HG03108 (cell line): ENCODE data around the gene RAB40C.

ENCODE experiments used
- ATAC-seq: cut with Tn5 transposase; IDR thresholded peaks from one replicate; pipeline ENCODE4 v1.9.1; 2021; ENCODE audit warnings: moderate library complexity; ENCODE audit not compliant: unreplicated experiment

RAB40C gene

DNA sequence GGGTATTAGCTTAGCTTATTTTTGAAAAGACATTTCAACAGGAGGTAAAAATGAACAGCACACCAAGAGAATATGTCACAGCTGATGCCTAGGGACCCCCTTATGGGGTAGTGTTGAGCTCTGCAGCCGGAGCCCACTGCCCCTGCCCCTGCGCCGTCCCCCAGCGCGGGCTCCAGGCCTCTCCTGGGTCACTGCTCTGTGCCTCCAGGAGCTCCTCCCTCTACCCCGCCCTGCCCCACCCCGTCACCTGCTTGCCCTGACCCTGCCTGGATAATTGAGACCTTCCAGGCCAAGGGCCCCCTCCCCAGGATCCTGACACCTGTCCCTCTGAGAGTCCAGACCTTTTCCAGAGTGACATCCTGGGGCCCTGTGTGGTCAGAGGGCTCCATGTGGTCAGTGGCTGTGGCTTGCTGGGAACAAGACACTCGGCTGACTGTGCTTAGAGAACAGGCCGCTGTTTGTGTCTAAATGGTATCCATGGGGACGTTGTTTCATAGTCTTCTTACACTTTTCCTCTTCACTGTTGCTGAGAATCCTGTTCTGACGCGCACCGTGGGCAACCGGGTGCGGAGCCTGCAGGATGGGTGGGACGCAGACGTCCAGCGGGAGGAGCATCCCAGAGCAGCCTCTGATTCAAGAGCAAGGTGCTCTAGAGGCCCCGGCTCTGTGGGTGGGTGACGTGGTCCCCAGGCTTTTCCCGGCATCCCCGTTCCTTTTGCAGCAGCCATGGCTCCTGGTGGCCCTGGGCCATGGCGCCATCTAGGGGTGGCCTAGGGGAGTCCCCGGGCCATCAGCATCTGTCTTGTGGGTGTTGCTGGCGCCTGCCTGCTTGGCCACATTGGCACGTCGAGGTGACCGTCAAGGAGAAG lies 20.9 kb downstream of the RAB40C start:
- no peak for ATAC-seq

DNA sequence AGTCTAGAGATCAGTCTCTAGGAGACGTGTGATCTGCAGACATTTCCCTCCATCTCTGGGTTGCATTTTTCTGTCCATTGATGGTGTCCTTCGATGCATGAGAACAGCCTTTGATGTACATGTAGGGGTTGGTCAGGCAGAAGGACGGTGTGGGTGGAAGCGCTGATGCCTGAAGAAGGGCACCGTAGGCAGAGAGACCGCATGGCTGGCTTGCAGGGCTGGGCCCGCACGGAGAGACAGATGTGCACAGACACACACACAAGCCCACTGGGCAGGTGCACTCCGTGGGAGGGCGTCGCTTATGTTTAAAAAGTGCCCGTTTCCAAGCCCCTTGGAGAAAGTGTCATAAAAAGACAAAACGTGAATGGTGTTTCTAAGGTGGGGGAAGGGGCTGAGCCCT lies 25.3 kb downstream of the RAB40C start:
- ATAC-seq = no peak

DNA sequence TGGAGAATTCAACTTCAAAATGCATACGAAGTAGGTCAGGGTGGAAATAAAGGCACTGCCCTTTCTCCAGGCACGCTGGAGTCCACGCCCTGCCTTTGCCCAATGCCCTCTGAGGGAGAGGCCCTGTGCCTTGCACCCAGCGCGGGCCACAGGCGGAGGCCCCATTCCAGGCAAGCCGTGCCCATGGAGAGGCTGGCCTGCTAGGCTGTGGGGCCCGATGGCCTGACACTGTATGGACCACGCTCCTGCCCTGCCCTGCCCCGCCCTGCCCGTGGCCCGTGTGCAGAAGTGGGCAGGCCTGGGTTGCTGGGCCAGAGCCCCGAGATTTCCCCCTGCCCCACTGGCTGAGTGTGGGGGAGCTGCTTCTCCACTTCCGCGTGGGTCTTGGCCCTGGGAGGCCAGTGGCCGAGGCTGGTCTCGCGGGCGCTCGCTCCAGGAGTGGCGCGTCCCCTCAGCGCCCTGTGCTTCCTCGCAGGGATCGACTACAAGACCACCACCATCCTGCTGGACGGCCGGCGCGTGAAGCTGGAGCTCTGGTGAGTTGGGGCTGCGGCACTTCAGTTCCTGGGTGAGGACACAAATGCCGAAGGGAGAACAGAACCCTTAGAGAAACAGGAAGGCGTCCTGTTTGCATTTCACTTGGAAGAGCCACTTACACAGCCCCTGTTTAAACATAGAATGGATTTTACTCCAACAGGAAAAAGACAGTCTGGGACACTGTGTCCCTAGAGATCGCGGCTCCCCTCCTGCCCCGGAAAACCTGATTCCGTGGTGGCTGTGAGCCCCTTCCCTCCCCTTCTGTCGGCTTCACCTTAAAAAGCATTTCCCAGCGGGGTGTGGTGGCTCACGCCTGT lies 27.1 kb downstream of the RAB40C start:
- no peak for ATAC-seq

DNA sequence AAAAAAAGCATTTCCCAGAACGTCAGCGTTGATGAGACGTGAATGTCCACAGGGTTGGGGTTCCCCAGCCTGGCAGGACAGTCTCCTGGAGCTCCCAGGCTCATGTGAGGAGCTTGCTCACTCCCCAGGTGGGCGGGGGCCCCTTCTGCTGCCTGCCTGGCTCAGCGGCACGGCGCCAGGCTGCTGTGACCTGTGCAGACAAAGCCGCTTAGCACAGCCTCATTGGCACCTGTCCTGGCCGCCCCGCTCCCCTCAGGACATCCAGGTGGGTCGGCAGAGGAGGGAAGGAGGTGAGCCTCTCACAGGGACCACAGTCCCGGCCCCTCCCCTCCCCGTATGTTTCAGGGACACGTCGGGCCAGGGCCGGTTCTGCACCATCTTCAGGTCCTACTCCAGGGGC lies 28.0 kb downstream of the RAB40C start:
- ATAC-seq = no peak

DNA sequence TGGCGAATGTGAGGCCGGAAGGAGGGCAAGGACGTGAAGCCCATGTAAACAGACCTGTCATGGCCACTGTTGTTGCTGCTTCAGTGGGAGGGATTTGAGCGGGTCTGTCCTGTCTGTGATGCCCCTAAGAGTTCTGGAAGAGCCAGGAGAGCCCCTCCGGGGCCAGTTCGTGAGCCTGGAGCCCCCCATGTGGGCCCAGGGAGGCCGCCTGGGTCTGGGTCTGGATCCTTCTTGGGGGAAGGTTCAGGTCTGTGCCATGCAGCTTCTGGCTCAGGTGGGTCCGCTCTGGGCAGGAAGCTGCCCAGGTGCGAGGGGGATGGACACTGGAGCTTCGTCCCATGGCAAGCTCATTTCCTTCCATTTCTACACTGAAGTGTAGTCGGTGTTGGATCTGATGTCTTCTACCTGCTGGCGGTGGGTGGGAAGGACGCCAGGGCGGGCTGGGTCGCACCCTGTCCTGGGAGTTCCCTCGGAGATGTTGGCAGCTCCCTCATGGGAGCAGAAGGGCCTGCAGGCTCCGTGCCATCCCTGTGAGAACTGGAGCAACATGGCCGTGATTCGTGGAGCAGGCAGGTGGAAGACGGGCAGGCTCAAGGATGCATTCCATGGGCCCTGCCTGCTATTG lies 29.7 kb downstream of the RAB40C start:
- no peak for ATAC-seq

DNA sequence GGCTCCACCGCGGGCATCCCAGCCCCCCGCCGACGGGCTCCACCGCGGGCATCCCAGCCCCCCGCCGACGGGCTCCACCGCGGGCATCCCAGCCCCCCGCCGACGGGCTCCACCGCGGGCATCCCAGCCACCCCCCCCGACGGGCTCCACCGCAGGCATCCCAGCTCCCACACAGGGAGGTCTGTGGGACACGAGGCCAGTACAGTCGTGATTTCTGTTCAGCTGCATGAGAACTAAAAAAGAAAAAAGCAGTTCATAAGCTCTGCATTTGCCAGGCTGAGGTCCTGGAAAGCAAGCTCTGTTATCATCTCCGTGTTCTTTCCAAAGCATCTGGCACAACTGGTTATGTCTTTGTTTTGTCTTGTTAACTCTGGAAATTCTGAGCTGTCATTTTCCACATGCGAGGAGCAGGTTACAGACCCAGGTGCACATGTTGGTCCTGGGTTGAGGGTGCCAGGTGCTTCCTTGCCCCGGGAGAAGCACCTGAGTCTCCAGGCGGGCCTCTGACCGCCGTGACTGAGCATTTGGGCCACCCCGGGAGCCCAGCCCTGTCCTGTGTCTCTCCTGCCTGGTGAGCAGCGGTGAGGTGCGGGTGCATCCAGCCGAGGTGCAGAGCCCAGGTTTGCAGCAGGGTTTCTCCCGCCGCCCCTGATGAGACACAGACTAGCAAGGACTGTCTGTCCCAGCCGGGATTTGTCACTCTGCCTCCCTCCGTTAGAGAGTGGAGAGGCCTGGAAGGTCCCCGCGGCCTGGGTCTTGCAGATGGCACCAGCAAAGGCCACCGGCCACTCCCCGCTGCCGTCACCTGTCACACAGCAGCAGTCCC lies 31.0 kb downstream of the RAB40C start:
- ATAC-seq = no peak

DNA sequence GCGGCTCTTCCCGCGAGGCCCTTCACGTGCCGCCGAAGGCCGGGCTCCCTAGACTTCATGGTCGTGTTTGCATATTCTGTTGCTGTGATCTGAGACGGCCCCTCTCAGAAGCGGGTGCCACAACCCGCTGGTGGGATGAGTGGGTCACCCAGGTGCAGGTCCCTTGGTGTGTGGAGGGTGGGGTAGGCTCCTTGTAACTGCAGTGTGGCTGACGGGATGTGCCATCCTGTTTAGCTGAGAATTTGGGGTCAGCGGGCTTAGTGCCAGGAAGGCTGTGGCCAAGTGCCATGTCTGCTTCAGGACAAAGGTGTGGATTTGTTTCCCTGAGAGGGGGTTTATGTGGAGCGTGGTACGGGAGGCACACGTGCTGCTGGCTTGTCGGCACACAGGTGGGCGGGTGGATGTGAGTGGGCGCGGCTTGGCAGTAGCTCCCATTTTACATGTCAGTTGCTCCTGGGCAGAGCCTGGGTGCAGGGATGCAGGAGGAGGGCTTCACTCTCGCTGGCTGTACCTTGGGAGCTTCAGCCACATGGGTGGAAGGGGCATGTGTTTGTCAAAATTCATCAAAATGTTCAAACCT lies 31.8 kb downstream of the RAB40C start:
- ATAC-seq = no peak

DNA sequence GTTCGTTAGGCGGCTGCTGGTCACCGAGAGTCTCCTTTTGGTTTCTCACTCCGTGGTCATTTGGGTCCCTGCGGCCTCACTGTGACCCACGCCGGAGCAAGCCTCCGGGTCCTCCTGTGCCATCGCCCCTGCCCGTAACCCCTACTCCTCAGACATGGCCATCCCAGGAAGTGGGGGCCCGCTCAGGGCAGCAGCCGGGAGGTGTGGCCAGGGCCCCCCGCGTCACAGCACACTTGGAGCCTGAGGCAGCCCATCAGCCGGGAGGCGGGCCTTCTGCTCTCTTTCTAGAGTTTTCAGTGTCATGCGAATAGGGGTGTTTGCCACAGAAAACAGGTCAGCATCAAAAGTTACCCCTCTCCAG lies 33.0 kb downstream of the RAB40C start:
- no peak for ATAC-seq

DNA sequence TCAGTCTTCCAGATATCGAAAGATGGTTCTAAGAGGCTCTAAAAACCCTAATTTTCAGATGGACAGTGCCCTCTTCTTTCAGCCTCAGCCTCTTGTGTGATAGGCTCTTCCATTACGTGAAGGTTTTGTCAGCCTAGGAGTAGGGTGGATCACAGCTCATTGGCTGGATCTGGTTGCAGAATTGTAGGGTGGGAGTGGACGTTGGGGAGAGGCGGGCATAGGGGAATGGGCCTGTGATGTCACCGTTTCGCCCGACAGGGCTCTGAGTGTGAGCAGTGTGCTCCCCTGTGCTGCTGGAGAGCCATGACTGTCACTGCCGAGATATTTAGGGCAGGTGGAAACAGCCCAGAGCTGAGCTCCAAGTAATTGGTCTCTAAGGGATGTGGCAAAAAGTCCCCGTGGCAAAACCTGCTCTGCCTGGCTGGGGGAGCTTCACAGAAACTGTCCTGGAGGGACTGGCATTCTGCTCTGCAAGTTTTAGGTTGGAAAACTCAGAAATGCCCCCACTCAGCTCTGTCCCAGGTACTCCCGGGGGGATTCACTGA lies 34.7 kb downstream of the RAB40C start:
- ATAC-seq = no peak

DNA sequence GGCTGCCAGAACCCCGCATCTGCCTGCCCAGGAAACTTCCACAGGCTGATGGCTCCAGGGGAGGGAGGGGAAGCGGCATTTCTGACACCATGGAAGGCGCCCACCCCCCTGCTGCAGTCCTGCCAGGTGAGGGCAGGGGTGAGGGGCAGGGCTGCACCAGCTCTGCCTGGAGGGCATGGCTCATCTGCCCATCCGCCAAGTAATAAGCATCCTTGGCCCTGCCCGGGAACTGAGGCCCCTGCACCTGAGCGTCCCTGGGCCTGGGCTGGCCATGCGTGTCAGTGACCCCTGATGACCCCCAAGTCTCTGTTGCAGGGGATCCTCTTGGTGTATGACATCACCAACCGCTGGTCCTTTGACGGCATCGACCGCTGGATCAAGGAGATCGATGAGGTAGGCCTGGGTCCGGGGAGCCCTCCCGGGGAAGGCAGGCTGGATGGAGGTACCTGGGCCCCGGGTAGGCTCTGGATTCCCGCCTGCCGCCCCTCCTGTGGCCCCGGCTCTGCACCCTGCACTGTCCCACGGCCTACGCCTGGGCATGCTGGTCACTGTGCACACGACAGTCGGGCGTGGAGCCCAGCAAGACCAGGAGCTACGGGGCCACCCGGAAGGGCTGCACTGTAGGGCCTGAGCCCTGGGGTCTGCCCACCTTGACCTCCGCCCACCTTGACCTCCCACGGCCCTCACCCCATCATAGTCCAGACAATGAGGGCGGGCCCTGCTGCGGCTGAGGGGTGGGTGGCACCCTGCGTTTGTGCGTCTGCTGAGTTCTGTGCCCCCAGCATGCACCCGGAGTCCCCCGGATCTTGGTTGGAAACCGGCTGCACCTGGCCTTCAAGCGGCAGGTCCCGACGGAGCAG lies 35.5 kb downstream of the RAB40C start:
- no peak for ATAC-seq

DNA sequence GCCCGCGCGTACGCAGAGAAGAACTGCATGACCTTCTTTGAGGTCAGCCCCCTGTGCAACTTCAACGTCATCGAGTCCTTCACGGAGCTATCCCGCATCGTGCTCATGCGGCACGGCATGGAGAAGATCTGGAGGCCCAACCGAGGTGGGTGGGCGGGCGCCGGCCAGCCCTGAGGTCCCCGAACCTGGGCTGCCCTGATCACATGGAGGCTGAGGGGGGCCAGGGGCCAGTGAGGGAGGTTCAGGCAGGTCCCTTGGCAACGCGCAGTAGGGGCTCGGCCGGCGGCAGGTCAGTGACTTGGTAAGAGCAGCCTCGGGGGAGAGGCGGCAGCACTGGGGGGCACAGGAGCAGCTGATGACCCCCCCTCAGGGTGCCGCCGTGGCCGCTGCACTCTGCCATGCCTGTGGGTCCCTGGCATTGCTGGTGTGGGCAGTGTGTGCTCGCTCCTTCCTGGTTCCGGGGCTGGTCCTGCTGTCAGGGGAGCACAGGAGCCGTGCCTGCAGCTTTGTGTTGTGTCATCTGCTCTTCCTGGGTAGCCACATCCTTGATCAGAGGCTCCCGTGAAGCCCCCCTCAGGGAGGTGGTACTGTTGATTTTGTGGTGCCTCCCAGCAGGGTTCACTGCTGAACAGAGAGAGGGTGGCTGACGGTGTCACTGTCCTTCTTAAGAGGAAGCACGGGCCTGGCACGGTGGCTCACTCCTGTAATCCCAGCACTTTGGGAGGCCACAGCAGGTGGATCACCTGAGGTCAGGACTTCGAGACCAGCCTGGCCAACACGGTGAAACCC lies 36.3 kb downstream of the RAB40C start:
- no peak for ATAC-seq

DNA sequence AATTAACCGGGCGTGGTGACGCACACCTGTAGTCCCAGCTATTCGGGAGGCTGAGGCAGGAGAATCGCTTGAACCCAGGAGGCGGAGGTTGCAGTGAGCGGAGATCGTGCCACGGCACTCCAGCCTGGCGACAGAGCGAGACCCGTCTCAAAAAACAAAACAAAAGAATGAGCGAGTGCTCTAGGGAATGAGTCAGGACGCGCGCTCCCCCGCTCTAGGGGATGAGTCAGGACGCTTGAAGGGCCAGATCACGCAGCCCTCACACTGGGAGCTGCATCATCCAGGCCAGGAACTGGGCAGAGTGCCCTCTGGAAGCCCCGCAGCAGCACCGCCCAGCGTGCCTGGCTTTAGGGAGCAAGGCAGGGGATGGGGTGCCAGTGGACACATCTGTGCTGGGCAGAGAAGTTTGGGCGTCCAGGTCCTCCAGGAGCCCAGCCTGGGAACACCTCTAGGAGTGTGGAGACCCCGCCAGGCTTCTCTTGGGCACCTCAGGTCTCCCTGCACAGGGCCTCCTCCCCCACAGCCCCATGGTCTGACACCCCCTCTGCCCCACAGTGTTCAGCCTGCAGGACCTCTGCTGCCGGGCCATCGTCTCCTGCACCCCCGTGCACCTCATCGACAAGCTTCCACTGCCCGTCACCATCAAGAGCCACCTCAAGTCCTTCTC lies 37.1 kb downstream of the RAB40C start:
- ATAC-seq = no peak

DNA sequence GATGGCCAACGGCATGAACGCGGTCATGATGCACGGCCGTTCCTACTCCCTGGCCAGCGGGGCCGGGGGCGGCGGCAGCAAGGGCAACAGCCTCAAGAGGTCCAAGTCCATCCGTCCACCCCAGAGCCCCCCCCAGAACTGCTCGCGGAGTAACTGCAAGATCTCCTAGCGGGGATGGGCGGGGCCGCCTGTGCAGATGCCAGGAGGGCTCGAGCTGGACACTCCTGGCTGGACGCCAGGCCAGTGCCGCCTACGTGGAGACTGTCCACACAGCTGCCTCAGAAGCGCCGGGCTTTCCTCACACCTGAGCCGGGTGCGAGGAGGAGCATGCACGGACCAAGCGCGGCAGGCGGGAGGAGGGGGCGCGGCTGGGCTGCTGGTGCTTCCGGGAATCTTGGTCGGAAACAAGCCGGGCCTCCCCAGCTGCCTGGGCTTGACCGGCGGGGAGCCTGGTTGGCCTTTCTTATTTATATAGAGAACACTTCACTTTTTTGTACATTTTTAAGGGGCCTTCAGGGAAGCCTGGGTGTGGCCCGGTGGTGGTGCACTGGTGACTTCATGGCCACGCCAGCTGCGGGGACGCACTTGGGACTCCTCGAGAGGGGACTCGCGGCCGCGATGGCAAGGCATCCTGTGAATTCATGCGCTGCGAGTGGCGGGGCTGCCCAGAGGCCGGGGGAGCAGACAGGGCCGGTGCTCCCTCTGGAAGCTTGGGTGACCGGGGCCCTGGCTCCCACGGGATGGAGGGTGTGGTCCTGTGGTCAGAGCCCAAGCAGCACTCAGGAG lies 37.8 kb downstream of the RAB40C start:
- no peak for ATAC-seq

DNA sequence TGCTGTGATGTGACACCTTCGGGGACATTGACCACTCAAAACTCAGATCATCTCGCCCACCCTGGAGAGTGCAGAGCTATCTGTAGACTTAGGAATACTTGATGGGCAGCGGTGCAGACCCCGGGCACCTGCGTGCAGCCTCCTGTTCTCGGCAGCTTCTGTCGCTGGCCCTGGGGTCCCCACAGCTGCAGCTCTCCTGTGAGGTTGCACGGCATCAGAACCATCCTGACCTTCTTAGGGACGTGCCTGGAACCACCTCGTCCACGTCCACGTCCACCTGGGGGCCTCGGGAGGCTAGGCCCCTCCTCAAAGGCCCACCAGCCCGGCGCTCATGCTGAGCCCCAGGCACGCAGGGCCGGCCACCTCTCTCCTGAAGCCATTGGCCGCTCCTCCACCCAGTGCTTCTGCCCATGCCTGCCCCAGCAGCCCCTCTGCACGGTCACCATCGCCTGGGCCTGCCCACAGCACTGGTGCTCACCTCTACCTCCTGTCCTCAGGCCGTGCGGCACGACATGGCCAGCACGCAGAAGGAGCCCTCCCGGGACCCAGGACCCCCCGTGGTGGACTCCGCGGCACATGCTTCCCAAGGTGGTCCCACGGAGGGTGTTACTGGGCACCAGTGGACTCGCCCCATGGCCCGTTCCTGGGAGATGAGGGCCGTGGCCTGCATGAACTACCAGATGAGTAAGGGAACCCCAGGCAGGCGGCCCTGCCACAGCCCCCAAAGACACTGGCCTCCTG lies 38.6 kb downstream of the RAB40C start:
- no peak for ATAC-seq

DNA sequence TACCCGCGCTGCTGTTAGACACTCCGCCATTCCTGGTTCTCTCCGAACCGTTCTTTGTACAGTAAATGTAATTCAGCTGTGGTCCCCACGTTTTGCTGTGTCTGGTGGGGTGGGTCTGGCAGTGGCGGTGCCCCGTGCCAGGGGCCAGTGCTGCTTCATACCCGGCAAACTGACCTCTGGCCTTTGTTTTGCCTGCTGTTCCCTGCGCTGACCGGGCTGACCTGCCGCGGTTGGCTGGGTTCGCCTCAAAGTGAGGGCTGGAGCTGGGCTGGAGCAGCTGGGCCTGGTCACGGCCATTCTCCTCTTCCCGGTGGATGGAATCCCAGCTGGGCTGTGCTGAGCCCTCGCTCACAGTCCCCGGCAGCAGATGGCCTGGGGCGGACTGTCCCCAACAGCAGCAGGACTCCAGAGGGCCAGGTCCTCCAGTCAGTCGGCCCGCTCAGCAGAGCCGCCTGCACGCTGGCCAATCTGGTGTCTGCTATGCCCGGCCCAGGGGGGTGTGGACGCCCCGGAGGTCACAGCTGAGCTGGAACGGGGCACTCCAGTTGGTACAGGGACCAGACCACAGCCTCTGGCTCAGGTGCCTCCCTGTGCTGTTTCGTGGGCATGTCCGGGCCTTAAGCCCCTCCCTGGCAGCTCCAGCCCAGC lies 39.4 kb downstream of the RAB40C start:
- no peak for ATAC-seq

DNA sequence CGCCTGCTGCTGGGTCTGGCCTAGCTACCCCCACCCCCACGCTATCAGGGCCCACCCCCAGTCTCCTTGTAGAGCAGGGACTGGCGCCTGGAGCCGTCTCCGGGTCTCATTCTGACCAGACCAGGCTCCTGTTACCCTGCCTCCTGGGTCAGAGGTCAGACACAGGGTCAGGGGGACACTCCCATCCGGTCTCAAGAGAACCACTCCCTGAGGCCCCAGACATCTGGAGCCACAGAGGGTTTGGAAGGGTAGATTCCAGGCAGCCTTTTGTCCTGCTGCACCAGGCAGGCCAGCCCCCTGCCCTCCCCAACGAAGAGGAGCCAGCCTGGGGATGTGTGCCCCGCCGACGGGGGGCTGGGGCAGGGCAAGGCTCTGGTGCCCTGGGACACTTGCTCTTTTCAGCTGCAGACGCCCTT lies 40.0 kb downstream of the RAB40C start:
- no peak for ATAC-seq
